ENCODE data around the gene HMOX2. TPM values are rescaled to one million over a fixed set of nuclear protein-coding genes. Genes with fewer than 3 reads are reported as not detected.

The HMOX2 gene
- total RNA-seq, 1 donor from 2014 or later: 31.8 TPM

DNA sequence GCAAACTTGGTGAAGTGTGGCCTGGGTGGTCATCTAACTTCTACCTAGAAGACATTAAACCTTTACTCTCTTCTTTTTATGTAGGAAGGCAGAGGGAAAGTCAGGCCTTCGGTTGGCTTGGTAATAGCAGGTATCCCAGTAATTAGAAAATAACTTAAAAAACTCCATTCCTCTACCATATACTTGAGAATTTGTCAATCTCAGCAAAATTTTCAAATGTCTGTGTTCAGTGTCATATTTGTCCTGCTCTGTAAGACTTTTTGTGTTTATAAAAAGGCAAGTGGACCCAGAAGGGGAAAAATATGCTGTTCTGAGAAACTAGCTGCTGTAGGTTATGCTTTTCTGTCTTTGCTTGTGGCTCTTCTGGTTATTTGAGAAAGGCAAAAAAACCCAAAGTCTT, 5.8 kb downstream of the HMOX2 start:
- Histone ChIP-seq H3K4me1 (ENCODE audit: control insufficient read depth in 3 of 3, insufficient read depth in 3 of 3, low read length in 3 of 3) (peaks cover 6 to 10% (median 8%) of the 10 kb centered on the region in 3 donors), H3K9me3 (ENCODE audit: control insufficient read depth in 3 of 3, low read length in 3 of 3) (no peaks in the 10 kb centered on the region)

GRCh38 chr16:4486126-4486893, 10.1 kb downstream of the HMOX2 start:
- H3K36me3 ChIP-seq (ENCODE audit: control insufficient read depth in 3 of 3, insufficient read depth in 3 of 3, low read length in 3 of 3): peaks cover 7 to 10% (median 10%) of the 10 kb centered on the region in 3 donors

More for the DNA sequence above, 5.8 kb downstream of the HMOX2 start:
- Histone ChIP-seq H3K4me3 (ENCODE audit: low read length in 3 of 3) (no peak overlapping the region), H3K27ac (ENCODE audit: low read depth, low read length) (no peak overlapping the region), H3K9ac (ENCODE audit: low read depth in 1 of 3, low read length in 3 of 3) (no peak overlapping the region), H3K27me3 (ENCODE audit: control insufficient read depth in 3 of 3, insufficient read depth in 3 of 3, low read length in 3 of 3) (no peaks in the 10 kb centered on the region), H3K36me3 (ENCODE audit: control insufficient read depth in 3 of 3, insufficient read depth in 3 of 3, low read length in 3 of 3) (peaks cover 3 to 8% (median 7%) of the 10 kb centered on the region in 3 donors)

GRCh38 chr16:4487955-4488498, 11.8 kb downstream of the HMOX2 start:
- no peak overlapping the region for H3K27ac ChIP-seq (ENCODE audit: low read depth, low read length)

More at GRCh38 chr16:4486126-4486893, 10.1 kb downstream of the HMOX2 start:
- Histone ChIP-seq H3K4me1 (ENCODE audit: control insufficient read depth in 3 of 3, insufficient read depth in 3 of 3, low read length in 3 of 3) (peaks cover 6 to 8% (median 8%) of the 10 kb centered on the region in 3 donors), H3K27ac (ENCODE audit: low read depth, low read length) (peak overlapping the region; percentile 44), H3K9ac (ENCODE audit: low read depth in 1 of 3, low read length in 3 of 3) (no peak overlapping the region), H3K9me3 (ENCODE audit: control insufficient read depth in 3 of 3, low read length in 3 of 3) (no peaks in the 10 kb centered on the region), H3K27me3 (ENCODE audit: control insufficient read depth in 3 of 3, insufficient read depth in 3 of 3, low read length in 3 of 3) (no peaks in the 10 kb centered on the region), H3K4me3 (ENCODE audit: low read length in 3 of 3) (no peak overlapping the region)

GRCh38 chr16:4488499-4488967, 12.3 kb downstream of the HMOX2 start:
- H3K27me3 ChIP-seq (ENCODE audit: control insufficient read depth in 3 of 3, insufficient read depth in 3 of 3, low read length in 3 of 3): no peaks in the 10 kb centered on the region
- no peak overlapping the region for H3K27ac ChIP-seq (ENCODE audit: low read depth, low read length)
- H3K9me3 ChIP-seq (ENCODE audit: control insufficient read depth in 3 of 3, low read length in 3 of 3): no peaks in the 10 kb centered on the region
- peaks cover 0 to 8% (median 7%) of the 10 kb centered on the region in 3 donors for H3K4me1 ChIP-seq (ENCODE audit: control insufficient read depth in 3 of 3, insufficient read depth in 3 of 3, low read length in 3 of 3)
- H3K36me3 ChIP-seq (ENCODE audit: control insufficient read depth in 3 of 3, insufficient read depth in 3 of 3, low read length in 3 of 3): peaks cover 7 to 10% (median 10%) of the 10 kb centered on the region in 3 donors
- H3K9ac ChIP-seq (ENCODE audit: low read depth in 1 of 3, low read length in 3 of 3): no peak overlapping the region
- H3K4me3 ChIP-seq (ENCODE audit: low read length in 3 of 3): no peak overlapping the region

More at GRCh38 chr16:4487955-4488498, 11.8 kb downstream of the HMOX2 start:
- peaks cover 7 to 10% (median 10%) of the 10 kb centered on the region in 3 donors for H3K36me3 ChIP-seq (ENCODE audit: control insufficient read depth in 3 of 3, insufficient read depth in 3 of 3, low read length in 3 of 3)
- peaks cover 0 to 8% (median 5%) of the 10 kb centered on the region in 3 donors for H3K4me1 ChIP-seq (ENCODE audit: control insufficient read depth in 3 of 3, insufficient read depth in 3 of 3, low read length in 3 of 3)
- no peak overlapping the region for H3K9ac ChIP-seq (ENCODE audit: low read depth in 1 of 3, low read length in 3 of 3)
- no peak overlapping the region for H3K4me3 ChIP-seq (ENCODE audit: low read length in 3 of 3)
- no peaks in the 10 kb centered on the region for H3K27me3 ChIP-seq (ENCODE audit: control insufficient read depth in 3 of 3, insufficient read depth in 3 of 3, low read length in 3 of 3)
- H3K9me3 ChIP-seq (ENCODE audit: control insufficient read depth in 3 of 3, low read length in 3 of 3): no peaks in the 10 kb centered on the region

DNA sequence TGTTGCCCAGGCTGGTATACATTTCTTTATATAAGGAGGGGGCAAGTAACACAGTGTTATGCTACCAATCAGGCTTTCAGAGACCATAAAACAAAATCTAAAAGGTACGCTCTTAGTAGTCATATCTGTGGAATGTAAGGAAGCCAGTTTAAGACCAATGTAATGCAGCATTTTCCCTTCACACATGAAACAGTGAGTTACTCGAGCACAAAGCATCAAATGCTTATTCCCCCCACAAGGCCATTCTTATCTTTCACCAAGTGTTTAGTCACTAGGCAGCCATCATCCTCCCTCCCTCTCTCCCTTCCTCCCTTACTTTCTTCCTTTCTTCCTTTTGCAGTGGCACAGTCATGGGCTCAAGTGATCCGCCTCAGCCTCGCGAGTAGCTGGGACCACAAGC, 12.8 kb downstream of the HMOX2 start:
- Histone ChIP-seq H3K27me3 (ENCODE audit: control insufficient read depth in 3 of 3, insufficient read depth in 3 of 3, low read length in 3 of 3) (no peaks in the 10 kb centered on the region), H3K27ac (ENCODE audit: low read depth, low read length) (no peak overlapping the region), H3K4me3 (ENCODE audit: low read length in 3 of 3) (no peak overlapping the region), H3K9ac (ENCODE audit: low read depth in 1 of 3, low read length in 3 of 3) (no peak overlapping the region), H3K36me3 (ENCODE audit: control insufficient read depth in 3 of 3, insufficient read depth in 3 of 3, low read length in 3 of 3) (peaks cover 7 to 10% (median 10%) of the 10 kb centered on the region in 3 donors), H3K9me3 (ENCODE audit: control insufficient read depth in 3 of 3, low read length in 3 of 3) (no peaks in the 10 kb centered on the region), H3K4me1 (ENCODE audit: control insufficient read depth in 3 of 3, insufficient read depth in 3 of 3, low read length in 3 of 3) (peaks cover 0 to 8% (median 8%) of the 10 kb centered on the region in 3 donors)

GRCh38 chr16:4491898-4492297, 15.7 kb downstream of the HMOX2 start:
- Histone ChIP-seq H3K9me3 (ENCODE audit: control insufficient read depth in 3 of 3, low read length in 3 of 3) (no peaks in the 10 kb centered on the region), H3K36me3 (ENCODE audit: control insufficient read depth in 3 of 3, insufficient read depth in 3 of 3, low read length in 3 of 3) (peaks cover 0 to 6% (median 5%) of the 10 kb centered on the region in 3 donors), H3K27me3 (ENCODE audit: control insufficient read depth in 3 of 3, insufficient read depth in 3 of 3, low read length in 3 of 3) (no peaks in the 10 kb centered on the region), H3K4me1 (ENCODE audit: control insufficient read depth in 3 of 3, insufficient read depth in 3 of 3, low read length in 3 of 3) (peaks cover 0 to 10% (median 5%) of the 10 kb centered on the region in 3 donors), H3K9ac (ENCODE audit: low read depth in 1 of 3, low read length in 3 of 3) (no peak overlapping the region), H3K27ac (ENCODE audit: low read depth, low read length) (no peak overlapping the region), H3K4me3 (ENCODE audit: low read length in 3 of 3) (no peak overlapping the region)

- no peaks in the 10 kb centered on the region for H3K27me3 ChIP-seq (ENCODE audit: control insufficient read depth in 3 of 3, insufficient read depth in 3 of 3, low read length in 3 of 3)
- H3K4me3 ChIP-seq (ENCODE audit: low read length in 3 of 3): no peak overlapping the region
- no peaks in the 10 kb centered on the region for H3K9me3 ChIP-seq (ENCODE audit: control insufficient read depth in 3 of 3, low read length in 3 of 3)
- no peak overlapping the region for H3K9ac ChIP-seq (ENCODE audit: low read depth in 1 of 3, low read length in 3 of 3)
- peaks cover 0 to 12% (median 7%) of the 10 kb centered on the region in 3 donors for H3K4me1 ChIP-seq (ENCODE audit: control insufficient read depth in 3 of 3, insufficient read depth in 3 of 3, low read length in 3 of 3)
- H3K36me3 ChIP-seq (ENCODE audit: control insufficient read depth in 3 of 3, insufficient read depth in 3 of 3, low read length in 3 of 3): peaks cover 0 to 3% (median 3%) of the 10 kb centered on the region in 3 donors
- no peak overlapping the region for H3K27ac ChIP-seq (ENCODE audit: low read depth, low read length)
Observed at GRCh38 chr16:4494746-4495490, 18.7 kb downstream of the HMOX2 start.

DNA sequence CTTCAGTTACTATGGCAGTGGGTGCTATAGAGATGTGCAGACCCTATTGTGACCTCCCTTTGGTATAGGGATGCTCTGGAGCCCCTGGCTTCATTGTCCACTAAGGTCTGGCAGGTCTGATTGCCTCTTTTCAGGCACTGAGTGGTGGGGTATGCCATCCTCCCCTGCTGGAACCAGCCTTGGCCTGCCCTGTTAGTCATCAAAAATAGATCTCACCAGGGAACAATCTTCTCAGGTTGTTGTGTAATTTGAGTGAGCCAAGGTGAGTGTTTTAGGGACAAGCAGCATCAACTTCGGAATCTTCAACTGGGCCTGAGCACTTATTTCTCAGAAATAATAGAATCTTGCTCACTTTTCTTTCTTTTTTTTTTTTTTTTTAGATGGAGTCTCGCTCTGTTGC, 19.6 kb downstream of the HMOX2 start:
- Histone ChIP-seq H3K9me3 (ENCODE audit: control insufficient read depth in 3 of 3, low read length in 3 of 3) (no peaks in the 10 kb centered on the region), H3K27me3 (ENCODE audit: control insufficient read depth in 3 of 3, insufficient read depth in 3 of 3, low read length in 3 of 3) (no peaks in the 10 kb centered on the region), H3K4me1 (ENCODE audit: control insufficient read depth in 3 of 3, insufficient read depth in 3 of 3, low read length in 3 of 3) (peaks cover 7 to 20% (median 15%) of the 10 kb centered on the region in 3 donors), H3K9ac (ENCODE audit: low read depth in 1 of 3, low read length in 3 of 3) (peak overlapping the region in 1 of 3 donors; percentile 46), H3K36me3 (ENCODE audit: control insufficient read depth in 3 of 3, insufficient read depth in 3 of 3, low read length in 3 of 3) (peaks cover 0 to 3% (median 0%) of the 10 kb centered on the region in 3 donors), H3K4me3 (ENCODE audit: low read length in 3 of 3) (no peak overlapping the region), H3K27ac (ENCODE audit: low read depth, low read length) (no peak overlapping the region)

DNA sequence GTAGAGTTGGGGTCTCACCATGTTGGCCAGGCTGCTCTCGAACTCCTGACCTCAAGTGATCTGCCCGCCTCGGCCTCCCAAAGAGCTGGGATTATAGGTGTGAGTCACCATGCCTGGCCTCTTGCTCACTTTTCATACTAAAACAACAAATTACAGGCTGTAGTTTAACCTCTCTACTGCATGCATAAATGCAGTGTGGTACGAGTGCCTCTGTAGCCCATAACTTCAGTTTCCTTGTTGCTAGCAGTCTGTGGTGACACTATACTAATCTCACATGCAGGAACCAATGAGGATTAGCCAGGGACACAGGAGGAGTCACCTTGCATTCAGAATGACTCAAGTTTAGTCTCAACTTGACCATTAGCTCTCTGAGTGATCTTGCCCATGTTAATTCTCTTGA, 20.1 kb downstream of the HMOX2 start:
- Histone ChIP-seq H3K27ac (ENCODE audit: low read depth, low read length) (no peak overlapping the region), H3K27me3 (ENCODE audit: control insufficient read depth in 3 of 3, insufficient read depth in 3 of 3, low read length in 3 of 3) (no peaks in the 10 kb centered on the region), H3K36me3 (ENCODE audit: control insufficient read depth in 3 of 3, insufficient read depth in 3 of 3, low read length in 3 of 3) (peaks cover 0 to 3% (median 0%) of the 10 kb centered on the region in 3 donors), H3K4me1 (ENCODE audit: control insufficient read depth in 3 of 3, insufficient read depth in 3 of 3, low read length in 3 of 3) (peaks cover 11 to 23% (median 17%) of the 10 kb centered on the region in 3 donors), H3K9me3 (ENCODE audit: control insufficient read depth in 3 of 3, low read length in 3 of 3) (no peaks in the 10 kb centered on the region), H3K9ac (ENCODE audit: low read depth in 1 of 3, low read length in 3 of 3) (no peak overlapping the region), H3K4me3 (ENCODE audit: low read length in 3 of 3) (no peak overlapping the region)
